ENCODE data around the gene RNF130.

RNF130 gene

DNA sequence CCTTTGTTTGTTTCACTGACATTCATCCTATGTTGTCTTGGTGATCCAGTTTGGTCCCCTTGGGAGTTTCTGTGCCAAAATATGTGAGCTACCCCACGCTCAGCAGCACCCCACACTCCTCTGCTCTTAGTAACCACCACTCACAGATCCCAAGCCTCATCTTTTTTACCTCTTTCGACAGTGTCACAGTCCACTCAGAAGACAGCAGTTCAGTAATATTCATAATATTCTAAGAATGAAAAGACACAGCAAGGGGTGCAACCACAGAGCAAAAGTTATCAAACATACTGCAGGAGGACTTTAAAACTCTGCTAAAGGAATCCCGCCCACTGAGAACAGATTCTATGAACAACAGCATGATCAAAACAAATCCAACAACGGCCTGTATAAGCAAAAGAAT is 28.2 kb downstream of the RNF130 start:
- no peak for TF ChIP-seq CEBPB (IDR thresholded peaks at IDR 0.05)
- TF ChIP-seq ZBTB7A (IDR thresholded peaks at IDR 0.05; ENCODE audit: low read depth), result no peak
- no peak for TF ChIP-seq RAD21 (IDR thresholded peaks at IDR 0.05; ENCODE audit: low read depth)

GRCh38 chr5:180041301-180042274 is 30.0 kb downstream of the RNF130 start:
- TF ChIP-seq FOXM1 (IDR thresholded peaks at IDR 0.05; ENCODE audit: borderline replicate concordance, low read depth) (no peak), EP300 (IDR thresholded peaks at IDR 0.05; ENCODE audit: borderline replicate concordance) (no peak), MAX (IDR thresholded peaks at IDR 0.05) (no peak), YY1 (IDR thresholded peaks at IDR 0.05; ENCODE audit: low read depth) (no peak), CEBPB (IDR thresholded peaks at IDR 0.05) (no peak), ZBTB7A (IDR thresholded peaks at IDR 0.05; ENCODE audit: low read depth) (no peak)
- TF ChIP-seq, protein P1, sequence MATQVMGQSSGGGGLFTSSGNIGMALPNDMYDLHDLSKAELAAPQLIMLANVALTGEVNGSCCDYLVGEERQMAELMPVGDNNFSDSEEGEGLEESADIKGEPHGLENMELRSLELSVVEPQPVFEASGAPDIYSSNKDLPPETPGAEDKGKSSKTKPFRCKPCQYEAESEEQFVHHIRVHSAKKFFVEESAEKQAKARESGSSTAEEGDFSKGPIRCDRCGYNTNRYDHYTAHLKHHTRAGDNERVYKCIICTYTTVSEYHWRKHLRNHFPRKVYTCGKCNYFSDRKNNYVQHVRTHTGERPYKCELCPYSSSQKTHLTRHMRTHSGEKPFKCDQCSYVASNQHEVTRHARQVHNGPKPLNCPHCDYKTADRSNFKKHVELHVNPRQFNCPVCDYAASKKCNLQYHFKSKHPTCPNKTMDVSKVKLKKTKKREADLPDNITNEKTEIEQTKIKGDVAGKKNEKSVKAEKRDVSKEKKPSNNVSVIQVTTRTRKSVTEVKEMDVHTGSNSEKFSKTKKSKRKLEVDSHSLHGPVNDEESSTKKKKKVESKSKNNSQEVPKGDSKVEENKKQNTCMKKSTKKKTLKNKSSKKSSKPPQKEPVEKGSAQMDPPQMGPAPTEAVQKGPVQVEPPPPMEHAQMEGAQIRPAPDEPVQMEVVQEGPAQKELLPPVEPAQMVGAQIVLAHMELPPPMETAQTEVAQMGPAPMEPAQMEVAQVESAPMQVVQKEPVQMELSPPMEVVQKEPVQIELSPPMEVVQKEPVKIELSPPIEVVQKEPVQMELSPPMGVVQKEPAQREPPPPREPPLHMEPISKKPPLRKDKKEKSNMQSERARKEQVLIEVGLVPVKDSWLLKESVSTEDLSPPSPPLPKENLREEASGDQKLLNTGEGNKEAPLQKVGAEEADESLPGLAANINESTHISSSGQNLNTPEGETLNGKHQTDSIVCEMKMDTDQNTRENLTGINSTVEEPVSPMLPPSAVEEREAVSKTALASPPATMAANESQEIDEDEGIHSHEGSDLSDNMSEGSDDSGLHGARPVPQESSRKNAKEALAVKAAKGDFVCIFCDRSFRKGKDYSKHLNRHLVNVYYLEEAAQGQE (IDR thresholded peaks at IDR 0.05; ENCODE audit: low read depth), result no peak
- TF ChIP-seq, protein P2, sequence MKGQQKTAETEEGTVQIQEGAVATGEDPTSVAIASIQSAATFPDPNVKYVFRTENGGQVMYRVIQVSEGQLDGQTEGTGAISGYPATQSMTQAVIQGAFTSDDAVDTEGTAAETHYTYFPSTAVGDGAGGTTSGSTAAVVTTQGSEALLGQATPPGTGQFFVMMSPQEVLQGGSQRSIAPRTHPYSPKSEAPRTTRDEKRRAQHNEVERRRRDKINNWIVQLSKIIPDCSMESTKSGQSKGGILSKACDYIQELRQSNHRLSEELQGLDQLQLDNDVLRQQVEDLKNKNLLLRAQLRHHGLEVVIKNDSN (IDR thresholded peaks at IDR 0.05), result no peak

DNA sequence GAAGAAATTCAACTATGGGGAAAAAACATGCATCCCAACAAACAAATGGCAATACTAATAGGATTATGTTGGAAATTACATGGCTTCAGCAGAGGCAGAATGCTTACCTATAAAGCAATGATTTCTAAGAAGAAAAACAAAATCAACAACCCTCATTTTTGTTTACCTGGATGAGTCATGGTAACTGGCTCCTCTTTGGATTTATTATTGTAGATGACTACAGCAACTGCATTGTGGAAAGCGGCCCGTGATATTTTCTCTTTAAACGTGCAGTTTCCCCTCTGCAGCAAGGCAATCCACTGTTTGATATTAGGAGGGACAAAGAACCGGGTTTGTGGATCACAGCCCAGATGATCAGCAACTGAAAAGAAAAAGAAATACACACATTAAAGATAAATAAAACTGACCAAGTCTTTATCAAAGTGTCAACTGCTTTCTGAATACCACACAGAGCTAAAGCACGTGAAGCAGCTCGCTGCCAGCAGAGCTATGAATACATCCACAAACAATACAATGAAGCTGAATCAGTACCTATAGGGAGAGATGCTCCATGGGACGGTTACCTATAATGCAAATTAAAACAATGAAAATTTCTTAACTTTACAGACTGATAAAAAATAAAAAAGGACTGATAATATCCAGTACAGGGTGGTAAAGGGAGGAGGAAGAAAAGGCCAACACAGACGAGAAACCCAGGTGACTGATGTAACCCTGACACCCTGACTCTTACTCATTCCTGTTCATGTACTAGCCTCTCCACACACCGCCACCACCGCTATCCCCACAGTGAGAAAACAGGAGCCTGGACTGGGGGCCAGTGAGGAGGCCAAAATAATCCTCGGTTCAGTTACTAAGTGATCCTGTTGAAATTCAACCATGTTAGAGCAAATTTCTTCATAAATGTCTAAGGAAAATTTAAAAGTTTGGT is 31.0 kb downstream of the RNF130 start:
- TF ChIP-seq YY1 (IDR thresholded peaks at IDR 0.05; ENCODE audit: low read depth) (no peak), TCF12 (IDR thresholded peaks at IDR 0.05; ENCODE audit: low read depth) (no peak), EGR1 (IDR thresholded peaks at IDR 0.05) (no peak), NFIC (IDR thresholded peaks at IDR 0.05) (no peak), CEBPB (IDR thresholded peaks at IDR 0.05) (no peak), MAX (IDR thresholded peaks at IDR 0.05) (no peak), ZBTB7A (IDR thresholded peaks at IDR 0.05; ENCODE audit: low read depth) (no peak), EP300 (IDR thresholded peaks at IDR 0.05; ENCODE audit: borderline replicate concordance) (no peak), FOXM1 (IDR thresholded peaks at IDR 0.05; ENCODE audit: borderline replicate concordance, low read depth) (no peak), CREB1 (IDR thresholded peaks at IDR 0.05; ENCODE audit: low read depth) (no peak)
- TF ChIP-seq, protein P1 (IDR thresholded peaks at IDR 0.05; ENCODE audit: low read depth), result no peak

DNA sequence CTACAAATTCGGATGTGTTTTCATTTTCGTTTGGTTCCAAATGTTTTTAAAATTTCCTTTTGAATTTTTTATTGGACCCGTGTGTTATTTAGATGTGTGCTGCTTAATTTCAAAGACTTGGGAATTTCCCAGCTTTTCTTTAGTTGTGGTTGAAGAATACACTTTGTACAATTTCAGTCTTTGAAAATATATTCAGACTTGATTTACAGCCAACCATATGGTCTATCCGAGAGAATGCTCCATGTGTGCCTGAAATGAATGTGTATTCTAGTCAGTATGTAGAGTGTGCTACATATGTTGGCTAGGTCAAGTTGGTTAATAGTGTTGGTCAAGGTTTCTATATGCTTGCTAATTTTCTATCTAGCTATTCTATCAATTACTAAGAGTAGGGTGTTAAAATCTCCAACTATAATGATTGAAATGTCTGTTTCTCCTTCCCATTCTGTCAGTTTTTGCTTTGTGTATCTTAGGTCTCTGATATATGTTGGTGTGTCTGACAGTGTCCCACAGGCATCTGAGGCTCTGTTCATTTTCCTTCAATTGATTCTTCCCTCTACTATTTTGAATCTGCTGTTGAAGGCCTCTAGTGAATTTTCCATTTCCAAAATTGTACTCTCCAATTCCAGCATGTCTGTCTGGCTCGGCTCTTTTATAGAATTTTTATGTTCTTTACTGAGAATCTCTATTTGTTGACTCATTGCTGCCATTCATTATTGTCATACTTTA is 36.2 kb downstream of the RNF130 start:
- TF ChIP-seq EP300 (IDR thresholded peaks at IDR 0.05; ENCODE audit: borderline replicate concordance), result no peak
- no peak for TF ChIP-seq EGR1 (IDR thresholded peaks at IDR 0.05)
- TF ChIP-seq NFIC (IDR thresholded peaks at IDR 0.05), result no peak
- TF ChIP-seq, protein P1 (IDR thresholded peaks at IDR 0.05; ENCODE audit: low read depth), result no peak
- TF ChIP-seq RAD21 (IDR thresholded peaks at IDR 0.05; ENCODE audit: low read depth), result no peak
- no peak for TF ChIP-seq TAF1 (IDR thresholded peaks at IDR 0.05; ENCODE audit: low read depth)
